H9 (cell line): ENCODE data around the gene TIFAB. TPM values are rescaled to one million over a fixed set of nuclear protein-coding genes. Genes with fewer than 3 reads are reported as not detected.

Source experiments
- DNase-seq: peaks from one replicate; pipeline ENCODE4 v3.0.0-alpha.2; 2017
- H2AFZ ChIP-seq: one replicate; pipeline ENCODE4 v1.6.1; 2013; ENCODE audit warnings: mild to moderate bottlenecking, low read length, control low read depth, moderate library complexity
- H2AK5ac ChIP-seq: 2 replicates; pipeline ENCODE4 v1.6.1; 2013; ENCODE audit warnings: low read length, control low read depth, mixed read lengths; ENCODE audit not compliant: insufficient read length
- H2BK120ac ChIP-seq: one replicate; pipeline ENCODE4 v1.6.1; 2013; ENCODE audit warnings: low read depth, mild to moderate bottlenecking, low read length, control low read depth, inconsistent platforms; ENCODE audit not compliant: poor library complexity, severe bottlenecking
- H2BK12ac ChIP-seq: 2 replicates; pipeline ENCODE4 v1.6.1; 2013; ENCODE audit warnings: low read length, control low read depth, mixed read lengths, low read depth; ENCODE audit not compliant: insufficient read length
- H2BK15ac ChIP-seq: 2 replicates; pipeline ENCODE4 v1.6.1; 2013; ENCODE audit warnings: low read depth, low read length, control low read depth
- H2BK20ac ChIP-seq: one replicate; pipeline ENCODE4 v1.6.1; 2013; ENCODE audit warnings: low read depth, mild to moderate bottlenecking, low read length, control low read depth, inconsistent platforms; ENCODE audit not compliant: poor library complexity, severe bottlenecking
- H2BK5ac ChIP-seq: 2 replicates; pipeline ENCODE4 v1.6.1; 2013; ENCODE audit warnings: low read length, control low read depth, mixed read lengths; ENCODE audit not compliant: insufficient read length
- H3K14ac ChIP-seq: 2 replicates; pipeline ENCODE4 v1.6.1; 2013; ENCODE audit warnings: low read length, control low read depth; ENCODE audit not compliant: insufficient read depth
- H3K18ac ChIP-seq: 2 replicates; pipeline ENCODE4 v1.6.1; 2013; ENCODE audit warnings: low read depth, mild to moderate bottlenecking, mixed read lengths, low read length, control low read depth; ENCODE audit not compliant: insufficient read length
- H3K23ac ChIP-seq: 2 replicates; pipeline ENCODE4 v1.6.1; 2013; ENCODE audit warnings: low read length, control low read depth, mixed read lengths, low read depth; ENCODE audit not compliant: insufficient read length
- H3K23me2 ChIP-seq: 2 replicates; pipeline ENCODE4 v1.6.1; 2013; ENCODE audit warnings: low read depth, mild to moderate bottlenecking, mixed read lengths, low read length, control low read depth; ENCODE audit not compliant: insufficient read length, poor library complexity, severe bottlenecking
- H3K27ac ChIP-seq: 2 replicates; pipeline ENCODE4 v1.5.1; 2013; ENCODE audit warnings: low read length, control low read depth, mixed read lengths, low read depth; ENCODE audit not compliant: insufficient read length
- H3K27me3 ChIP-seq: 2 replicates; pipeline ENCODE4 v1.6.1; 2013; ENCODE audit warnings: low read length, control low read depth, inconsistent platforms; ENCODE audit not compliant: insufficient read depth
- H3K4ac ChIP-seq: 2 replicates; pipeline ENCODE4 v1.6.1; 2013; ENCODE audit warnings: low read depth, mild to moderate bottlenecking, control low read depth, inconsistent platforms, low read length, moderate library complexity
- H3K4me1 ChIP-seq: 2 replicates; pipeline ENCODE4 v1.6.1; 2013; ENCODE audit warnings: low read length, control low read depth, inconsistent platforms; ENCODE audit not compliant: insufficient read depth
- H3K4me2 ChIP-seq: 2 replicates; pipeline ENCODE4 v1.6.1; 2013; ENCODE audit warnings: low read length, control low read depth, mixed read lengths; ENCODE audit not compliant: insufficient read length, insufficient read depth
- H3K56ac ChIP-seq: 2 replicates; pipeline ENCODE4 v1.6.1; 2013; ENCODE audit warnings: low read depth, mild to moderate bottlenecking, mixed read lengths, low read length, control low read depth; ENCODE audit not compliant: insufficient read length
- H3K79me1 ChIP-seq: 2 replicates; pipeline ENCODE4 v1.6.1; 2013; ENCODE audit warnings: low read depth, mild to moderate bottlenecking, moderate library complexity, low read length, control low read depth, inconsistent platforms; ENCODE audit not compliant: insufficient read depth, poor library complexity, severe bottlenecking
- H3K79me2 ChIP-seq: 2 replicates; pipeline ENCODE4 v1.6.1; 2013; ENCODE audit warnings: low read length, control low read depth, inconsistent platforms; ENCODE audit not compliant: insufficient read depth
- H3K9ac ChIP-seq: 2 replicates; pipeline ENCODE4 v1.6.1; 2013; ENCODE audit warnings: low read length, control low read depth, mixed read lengths; ENCODE audit not compliant: insufficient read length; ENCODE audit errors: extremely low read depth
- H3K9me3 ChIP-seq: one replicate; pipeline ENCODE4 v1.6.1; 2013; ENCODE audit warnings: low read depth, low read length, inconsistent platforms; ENCODE audit not compliant: control insufficient read depth
- H3T11ph ChIP-seq: one replicate; pipeline ENCODE4 v1.6.1; 2013; ENCODE audit warnings: mild to moderate bottlenecking, low read length, control low read depth, inconsistent platforms
- H4K20me1 ChIP-seq: one replicate; pipeline ENCODE4 v1.6.1; 2013; ENCODE audit not compliant: control insufficient read depth, insufficient read length, insufficient read depth
- H4K5ac ChIP-seq: 2 replicates; pipeline ENCODE4 v1.6.1; 2013; ENCODE audit warnings: low read depth, mild to moderate bottlenecking, mixed read lengths, low read length, control low read depth; ENCODE audit not compliant: insufficient read length
- H4K8ac ChIP-seq: replicated peaks from 2 replicates; pipeline ENCODE4 v1.6.1; 2013; ENCODE audit warnings: low read length, control low read depth, mixed read lengths, low read depth; ENCODE audit not compliant: insufficient read length
- H4K91ac ChIP-seq: 2 replicates; pipeline ENCODE4 v1.6.1; 2013; ENCODE audit warnings: low read depth, mild to moderate bottlenecking, moderate library complexity, mixed read lengths, low read length, control low read depth; ENCODE audit not compliant: insufficient read length
- H3K27ac Mint-ChIP-seq, 3 experiments: 2 replicates in 2 of 3; 3 replicates in 1 of 3; pipeline ENCODE4 v1.8.0; 2020 to 2021; ENCODE audit warnings: mixed read lengths in 3 of 3, mild to moderate bottlenecking in 1 of 3, moderate library complexity in 1 of 3
- H3K27me3 Mint-ChIP-seq: 2 replicates; pipeline ENCODE4 v1.8.0; 2021; ENCODE audit warnings: low read depth, mild to moderate bottlenecking, moderate library complexity, mixed read lengths
- H3K36me3 Mint-ChIP-seq, 3 experiments: 2 replicates in 2 of 3; 3 replicates in 1 of 3; pipeline ENCODE4 v1.8.0; 2020 to 2021; ENCODE audit warnings: low read depth in 3 of 3, mixed read lengths in 3 of 3; ENCODE audit not compliant: insufficient read depth in 1 of 3
- H3K4me1 Mint-ChIP-seq, 2 experiments: 2 replicates each; pipeline ENCODE4 v1.8.0; 2020; ENCODE audit warnings: mixed read lengths in 2 of 2
- H3K4me3 Mint-ChIP-seq, 2 experiments: 2 replicates in 1 of 2; 3 replicates in 1 of 2; pipeline ENCODE4 v1.8.0; 2020 to 2021; ENCODE audit warnings: mild to moderate bottlenecking in 2 of 2, mixed read lengths in 2 of 2, moderate library complexity in 1 of 2
- H3K9me3 Mint-ChIP-seq, 2 experiments: 2 replicates in 1 of 2; 3 replicates in 1 of 2; pipeline ENCODE4 v1.8.0; 2020; ENCODE audit warnings: mild to moderate bottlenecking in 2 of 2, mixed read lengths in 2 of 2, moderate library complexity in 1 of 2
- WGBS: extraction: QIAGEN DNeasy Blood & Tissue Kit; methylation state at CpG from one replicate; pipeline ENCODE4 v1.1.7; 2013; ENCODE audit warnings: missing lambda C conversion rate, low lambda C conversion rate, mixed read lengths; ENCODE audit not compliant: insufficient read length; ENCODE audit errors: extremely low coverage; 5-methylcytosine and 5-hydroxymethylcytosine counted together
- total RNA-seq: library from RNA; stranded (reverse); gene quantifications from 2 replicates; pipeline ENCODE4 v1.2.1, GENCODE V29; 2021
- TF ChIP-seq, protein P1 (sequence below): fragments of 200-600 bp; sonication (generic); conservative IDR thresholded peaks from 3 replicates; pipeline ENCODE4 v1.8.0; 2021; ENCODE audit warnings: antibody characterized with exemption, mild to moderate bottlenecking

Gene TIFAB
- total RNA-seq, 1 experiment from 2014 or later = not detected

DNA sequence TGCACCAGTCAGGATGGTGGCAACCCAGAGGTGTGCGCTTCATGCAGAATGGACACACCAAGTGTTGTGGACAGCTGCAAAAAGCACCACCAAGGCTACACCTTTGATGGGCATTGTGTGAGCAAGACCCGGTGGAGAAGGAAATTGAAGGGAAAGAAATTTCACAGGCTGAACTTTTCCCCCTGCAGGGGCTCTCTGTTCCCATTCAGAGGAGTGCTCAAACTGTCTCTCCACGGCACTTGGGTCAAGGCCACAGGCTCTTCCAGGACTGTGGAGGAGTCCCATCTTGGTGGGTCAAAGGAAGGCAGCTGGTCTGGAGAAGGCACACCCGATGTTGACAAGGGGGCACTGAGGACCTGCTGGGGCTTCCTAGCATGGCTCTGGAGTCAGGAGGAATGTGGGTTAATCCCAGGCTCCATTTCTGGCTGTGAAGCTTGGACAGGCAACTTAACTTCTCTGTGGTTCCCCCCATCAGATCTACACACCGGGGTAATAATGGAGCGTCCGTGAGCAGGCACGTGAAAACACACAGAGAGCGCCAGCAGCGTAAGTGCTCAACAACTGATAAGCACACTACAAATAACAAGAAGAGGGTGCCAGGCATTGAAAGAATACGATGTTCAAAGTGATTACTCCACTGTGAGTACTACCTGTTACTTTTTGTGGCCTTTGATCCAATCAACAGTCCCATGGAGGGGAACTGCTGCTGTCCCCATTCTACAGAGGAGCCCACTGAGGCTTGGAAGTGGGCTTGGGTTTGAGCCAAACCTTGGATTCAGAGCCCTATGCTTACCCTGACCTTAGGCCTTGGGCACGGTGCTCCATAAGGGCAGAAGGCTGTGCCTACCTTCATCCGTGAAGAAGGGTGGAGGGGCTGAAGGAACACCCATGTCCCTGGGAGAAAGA lies 34.2 kb upstream of the TIFAB start:
- H3K9ac ChIP-seq = no peak overlapping the region
- no peak overlapping the region for H3K27ac ChIP-seq
- H2BK12ac ChIP-seq = no peak overlapping the region
- Mint-ChIP-seq H3K4me1 (peaks cover 44 to 51% of the 10 kb centered on the region in 2 experiments), H3K27me3 (no peaks in the 10 kb centered on the region), H3K4me3 (no peak overlapping the region), H3K27ac (no peak overlapping the region), H3K9me3 (peaks cover 2 to 3% of the 10 kb centered on the region in 2 experiments; a peak in 1 of 5 replicates), H3K36me3 (0 out of 7 replicates have a peak, but pooled peaks cover 0 to 2% (median 0%) of the 10 kb centered on the region in 3 experiments)
- H3K79me1 ChIP-seq = no peaks in the 10 kb centered on the region
- no peak overlapping the region for H3K14ac ChIP-seq
- H2AFZ ChIP-seq = no peak overlapping the region
- no peak overlapping the region for H2BK120ac ChIP-seq
- H2BK15ac ChIP-seq = no peak overlapping the region; the same call in 1 of the 2 replicates
- DNase-seq = no peak
- no peak overlapping the region for H3K4ac ChIP-seq
- H3K4me2 ChIP-seq = no peak overlapping the region
- no peak overlapping the region for H3K23ac ChIP-seq
- H2BK5ac ChIP-seq = no peak overlapping the region
- H4K5ac ChIP-seq = no peak overlapping the region
- peaks cover 21% of the 10 kb centered on the region for H3K23me2 ChIP-seq
- peaks cover 2% of the 10 kb centered on the region for H4K20me1 ChIP-seq
- no peak overlapping the region for H2BK20ac ChIP-seq
- H3K79me2 ChIP-seq = no peaks in the 10 kb centered on the region
- H3T11ph ChIP-seq = no peak overlapping the region
- TF ChIP-seq, protein P1, sequence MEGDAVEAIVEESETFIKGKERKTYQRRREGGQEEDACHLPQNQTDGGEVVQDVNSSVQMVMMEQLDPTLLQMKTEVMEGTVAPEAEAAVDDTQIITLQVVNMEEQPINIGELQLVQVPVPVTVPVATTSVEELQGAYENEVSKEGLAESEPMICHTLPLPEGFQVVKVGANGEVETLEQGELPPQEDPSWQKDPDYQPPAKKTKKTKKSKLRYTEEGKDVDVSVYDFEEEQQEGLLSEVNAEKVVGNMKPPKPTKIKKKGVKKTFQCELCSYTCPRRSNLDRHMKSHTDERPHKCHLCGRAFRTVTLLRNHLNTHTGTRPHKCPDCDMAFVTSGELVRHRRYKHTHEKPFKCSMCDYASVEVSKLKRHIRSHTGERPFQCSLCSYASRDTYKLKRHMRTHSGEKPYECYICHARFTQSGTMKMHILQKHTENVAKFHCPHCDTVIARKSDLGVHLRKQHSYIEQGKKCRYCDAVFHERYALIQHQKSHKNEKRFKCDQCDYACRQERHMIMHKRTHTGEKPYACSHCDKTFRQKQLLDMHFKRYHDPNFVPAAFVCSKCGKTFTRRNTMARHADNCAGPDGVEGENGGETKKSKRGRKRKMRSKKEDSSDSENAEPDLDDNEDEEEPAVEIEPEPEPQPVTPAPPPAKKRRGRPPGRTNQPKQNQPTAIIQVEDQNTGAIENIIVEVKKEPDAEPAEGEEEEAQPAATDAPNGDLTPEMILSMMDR = no peak
- H3K27me3 ChIP-seq = peaks cover 73% of the 10 kb centered on the region
- H3K4me1 ChIP-seq = no peaks in the 10 kb centered on the region; the same call in 1 of the 2 replicates
- no peak overlapping the region for H4K8ac ChIP-seq
- no peak overlapping the region for H2AK5ac ChIP-seq
- no peak overlapping the region for H3K56ac ChIP-seq
- H3K9me3 ChIP-seq = no peaks in the 10 kb centered on the region
- H4K91ac ChIP-seq = no peak overlapping the region
- no CpG with 5 or more reads among the region's 13 CpGs for WGBS
- H3K18ac ChIP-seq = no peak overlapping the region
